HG03025 (cell line): ENCODE data around the gene AKAP13.

ENCODE experiments used
- ATAC-seq: cut with Tn5 transposase; IDR thresholded peaks from one replicate; pipeline ENCODE4 v1.9.1; 2021; ENCODE audit warnings: mild to moderate bottlenecking, moderate library complexity; ENCODE audit not compliant: unreplicated experiment, low FRiP score

AKAP13 gene

DNA sequence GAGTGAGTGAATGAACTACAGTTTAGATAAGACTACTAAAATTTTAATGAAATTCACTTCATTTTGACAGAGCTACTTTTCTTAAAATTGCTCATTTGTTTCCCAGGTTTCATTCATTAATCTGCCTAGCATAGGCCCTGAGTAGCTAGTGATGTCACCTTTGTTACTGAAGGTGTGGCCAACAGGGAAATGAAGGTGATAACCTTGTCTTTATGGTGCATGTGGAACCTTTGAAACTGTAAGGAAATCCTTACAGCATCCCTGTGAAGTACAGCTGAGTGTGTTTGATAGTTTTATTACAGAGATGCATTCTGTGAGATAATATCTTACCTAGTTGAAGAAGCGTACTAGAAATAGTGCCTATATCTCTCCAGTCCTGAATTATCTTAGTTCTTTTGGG is 112.9 kb downstream of the AKAP13 start:
- ATAC-seq = no peak

GRCh38 chr15:85494048-85494777 is 113.8 kb downstream of the AKAP13 start:
- no peak for ATAC-seq

DNA sequence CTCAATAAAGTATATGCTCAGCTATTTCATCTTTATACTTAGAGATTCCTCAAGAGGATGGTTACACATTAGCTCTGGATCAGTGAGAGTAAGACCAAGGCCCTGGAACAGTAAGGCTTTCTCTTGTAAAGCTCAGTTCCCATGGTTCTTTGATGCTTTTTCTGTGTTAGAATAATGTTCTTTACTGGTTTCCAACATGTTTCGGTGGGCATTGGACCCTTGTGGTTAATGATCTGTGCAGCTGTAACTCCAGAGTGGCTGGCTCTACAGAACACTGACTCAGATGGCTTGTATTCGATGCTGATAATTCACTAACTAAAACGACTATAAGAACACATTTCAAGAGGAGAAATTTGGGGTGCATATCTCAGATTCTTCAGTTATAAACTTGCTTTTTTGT is 114.7 kb downstream of the AKAP13 start:
- no peak for ATAC-seq

DNA sequence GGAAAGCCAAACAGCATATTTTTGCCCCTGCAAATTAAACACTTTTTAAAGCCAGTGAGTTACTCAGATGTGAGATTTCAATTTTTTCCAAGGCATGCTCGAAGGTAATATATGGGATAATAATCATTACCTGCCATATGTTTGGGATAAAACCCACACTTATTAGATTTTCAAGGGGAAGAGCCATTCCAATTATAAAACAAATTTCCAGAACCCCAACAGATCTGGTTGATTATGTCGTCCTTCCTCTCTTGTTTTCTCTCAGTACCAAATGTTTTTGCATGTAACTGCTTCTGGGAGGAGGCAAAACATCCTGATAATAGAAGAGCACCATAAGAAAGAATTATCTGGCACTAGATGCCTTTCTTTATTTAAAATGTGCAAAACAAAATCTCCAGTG is 115.1 kb downstream of the AKAP13 start:
- ATAC-seq = no peak

DNA sequence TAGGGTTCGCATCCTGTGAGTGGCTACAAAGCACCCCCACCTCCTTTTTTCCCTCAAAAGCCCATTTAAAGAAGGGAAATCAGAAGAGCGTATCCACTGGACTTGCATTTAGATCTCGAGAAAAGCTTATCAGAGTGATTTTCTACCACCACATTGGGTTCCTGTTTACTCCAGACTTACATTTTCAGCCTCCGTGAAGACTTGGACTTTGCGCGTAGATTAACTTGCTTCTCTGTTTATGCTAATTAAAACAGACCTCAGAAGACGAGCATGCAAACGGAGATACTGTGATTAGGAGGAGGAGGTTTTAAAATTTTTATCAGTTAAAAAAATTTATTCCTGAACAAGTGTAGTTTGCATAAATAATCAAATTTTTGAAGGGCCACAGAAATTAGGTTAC is 115.7 kb downstream of the AKAP13 start:
- no peak for ATAC-seq

DNA sequence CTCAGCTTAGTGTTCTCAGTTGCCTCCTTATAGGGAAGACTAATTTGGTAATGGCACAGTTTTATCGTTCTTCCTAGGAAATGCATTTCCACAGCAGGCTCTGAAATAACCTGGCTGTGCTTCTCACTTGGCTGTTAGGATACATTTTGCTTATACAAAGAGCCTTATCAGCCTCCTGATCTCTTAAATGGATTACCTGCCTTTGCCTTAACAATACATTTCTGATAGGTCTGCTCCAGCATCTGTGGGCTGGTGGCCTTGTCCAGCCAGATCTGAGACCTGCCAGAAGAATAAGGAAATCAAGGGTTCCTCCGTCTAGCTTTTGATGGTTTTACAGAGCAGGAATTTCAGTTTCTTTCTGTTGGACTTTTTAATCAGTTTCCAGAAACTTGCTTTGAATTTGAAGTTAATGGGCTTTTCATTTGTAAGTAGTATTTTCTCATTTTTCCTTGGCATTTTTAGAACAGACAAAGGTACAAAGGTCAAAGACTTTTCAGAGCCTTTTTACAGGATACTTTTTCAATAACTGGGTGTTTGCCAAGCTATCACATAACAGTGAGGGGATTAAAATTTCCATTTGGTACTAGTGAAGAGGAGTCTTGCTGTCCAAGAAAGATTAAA is 116.3 kb downstream of the AKAP13 start:
- ATAC-seq = no peak

- ATAC-seq = no peak
Measured at GRCh38 chr15:85497172-85497569, 116.8 kb downstream of the AKAP13 start.

DNA sequence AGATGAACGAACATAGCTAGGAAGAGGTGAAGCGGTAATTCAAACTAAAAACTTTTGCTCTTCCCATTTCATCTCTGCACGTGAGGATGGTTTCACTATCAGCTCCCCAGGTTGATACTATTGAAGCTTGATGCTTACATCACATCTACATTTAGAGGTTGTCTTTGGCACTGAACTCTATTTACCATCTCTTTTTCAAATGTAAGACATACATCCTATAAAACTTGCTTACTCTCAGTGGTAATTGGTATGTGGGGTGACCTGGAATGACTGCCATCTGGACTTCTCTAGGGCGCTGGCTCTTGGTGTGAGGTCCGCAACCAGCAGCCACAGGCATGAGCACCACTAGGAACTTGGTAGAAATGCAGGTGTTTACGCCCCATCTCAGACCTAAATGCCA is 118.1 kb downstream of the AKAP13 start:
- ATAC-seq = no peak

GRCh38 chr15:85499371-85499887 is 119.0 kb downstream of the AKAP13 start:
- no peak for ATAC-seq

DNA sequence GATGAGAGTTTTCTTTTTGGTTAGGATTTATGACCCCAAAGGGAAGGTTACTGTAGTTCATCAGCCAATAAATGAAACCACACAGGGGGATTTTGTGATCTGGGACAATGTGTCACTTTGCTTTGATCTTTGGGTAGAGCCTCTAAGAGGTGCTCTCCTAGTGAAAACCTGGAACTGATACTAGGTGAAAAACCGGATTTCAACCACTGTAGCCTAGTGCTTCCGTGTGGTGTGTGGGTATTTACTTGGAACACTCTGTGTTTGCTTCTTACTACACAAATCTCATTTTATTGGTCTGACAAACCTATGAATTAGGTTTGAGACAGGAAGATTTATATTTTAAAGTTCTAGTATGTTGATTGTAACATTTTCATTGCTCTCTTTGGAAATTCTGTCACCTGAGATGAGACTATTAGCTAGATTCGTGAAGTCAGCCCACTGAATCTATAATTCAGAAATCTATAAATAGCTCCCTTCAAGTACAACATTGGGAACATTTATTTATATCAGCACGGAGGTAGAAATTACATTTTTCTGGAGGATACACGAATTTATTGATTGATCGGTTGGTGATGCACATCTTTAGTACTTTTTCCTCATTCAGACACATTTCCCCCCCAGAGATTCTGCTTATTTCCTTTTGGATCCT is 119.8 kb downstream of the AKAP13 start:
- no peak for ATAC-seq

- no peak for ATAC-seq
Measured at GRCh38 chr15:85500729-85501128, 120.3 kb downstream of the AKAP13 start.

- ATAC-seq = no peak
Measured at GRCh38 chr15:85501574-85501973, 121.2 kb downstream of the AKAP13 start.

DNA sequence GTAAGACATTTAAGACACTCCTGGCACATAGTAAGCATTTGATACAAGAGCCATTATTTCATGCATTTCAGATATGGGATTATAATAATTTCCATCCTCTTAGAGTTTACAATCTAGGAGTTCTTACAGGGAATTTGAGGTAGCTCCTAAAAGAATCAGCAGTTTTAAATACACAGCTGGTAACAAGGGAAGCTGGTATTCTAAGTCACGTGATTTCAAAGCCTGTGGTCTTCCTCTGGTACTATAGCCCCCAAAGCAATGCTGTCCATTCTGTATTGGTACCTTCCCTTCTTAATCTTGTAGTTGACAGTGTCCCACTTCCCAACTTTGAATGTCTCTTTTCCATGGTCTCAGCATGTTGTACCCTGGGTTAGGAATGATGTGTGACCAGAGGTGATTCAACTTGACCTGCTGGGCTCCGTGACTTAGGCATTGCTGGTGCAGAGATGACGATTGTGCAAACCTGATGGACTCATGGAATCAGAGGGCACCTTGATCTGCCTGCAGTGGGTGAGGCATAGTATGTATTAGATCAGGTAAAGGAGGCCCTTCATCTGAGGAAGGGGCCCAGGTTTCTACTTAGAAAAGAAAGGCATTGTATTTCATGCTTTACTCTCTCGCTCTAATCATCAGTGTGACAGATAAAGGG is 122.9 kb downstream of the AKAP13 start:
- ATAC-seq = no peak

DNA sequence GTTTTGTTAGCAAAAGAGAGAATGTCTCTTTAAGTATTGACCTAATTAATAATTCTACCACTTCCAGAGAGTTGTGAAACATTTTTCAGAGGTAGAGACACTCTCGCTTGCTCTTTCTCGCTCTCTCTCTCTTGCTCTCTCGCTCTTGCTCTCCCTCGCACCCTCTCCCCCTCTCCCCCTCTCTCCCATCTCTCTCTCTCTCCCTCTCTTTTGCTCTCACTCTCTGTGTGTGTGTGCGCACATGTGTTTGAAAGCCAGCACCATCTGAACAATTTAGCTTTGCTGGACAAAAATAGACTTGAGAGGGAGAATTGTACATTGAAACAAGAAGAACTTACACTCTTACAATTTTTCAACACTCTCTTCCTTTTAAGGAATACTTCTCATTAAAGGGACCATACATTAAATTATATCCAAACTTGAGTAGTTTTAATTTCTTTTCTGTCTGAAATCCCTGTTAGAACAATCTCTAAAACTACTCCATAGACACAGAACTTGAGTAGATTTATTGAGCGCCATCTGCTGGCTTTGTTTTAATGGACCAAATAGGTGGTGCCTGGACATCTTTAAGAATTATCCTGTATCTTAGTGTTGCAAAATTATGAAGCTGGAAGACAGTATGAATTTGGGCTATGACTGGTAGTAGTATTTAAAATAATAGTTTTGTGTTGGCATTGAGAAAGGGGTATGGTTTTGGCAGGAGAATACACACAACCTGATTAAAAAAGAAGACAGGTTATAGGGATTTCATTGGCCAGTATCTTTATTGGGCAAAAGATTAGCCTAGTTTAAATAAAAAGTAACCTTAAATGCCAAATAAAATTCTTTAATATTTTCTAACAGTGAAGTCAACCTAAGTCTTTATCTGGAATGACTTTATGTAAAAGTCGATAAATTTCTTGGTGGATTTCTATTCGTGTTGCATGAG is 124.6 kb downstream of the AKAP13 start:
- no peak for ATAC-seq

- no peak for ATAC-seq
Measured at GRCh38 chr15:85507114-85507513, 126.7 kb downstream of the AKAP13 start.

- ATAC-seq = no peak
Measured at GRCh38 chr15:85509973-85510372, 129.6 kb downstream of the AKAP13 start.

GRCh38 chr15:85514413-85514812 is 134.0 kb downstream of the AKAP13 start:
- no peak for ATAC-seq

DNA sequence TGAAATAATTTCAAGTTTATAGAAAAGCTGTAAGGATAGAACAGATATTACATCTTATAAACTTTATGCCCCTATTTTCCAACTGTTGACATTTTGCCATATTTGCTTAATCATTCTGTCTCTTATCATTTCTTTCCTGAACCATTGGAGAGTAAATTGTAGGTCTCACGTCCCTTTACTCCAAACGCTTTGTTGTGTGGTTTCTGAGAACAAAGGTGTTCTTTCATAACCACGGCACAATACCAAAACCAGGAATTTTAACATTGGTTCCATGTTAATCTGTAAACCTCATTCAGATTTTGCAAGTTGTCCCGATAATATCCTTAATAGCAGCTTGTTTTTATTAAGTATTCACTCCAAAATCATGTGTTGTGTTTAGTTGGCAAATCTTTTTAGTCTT is 134.8 kb downstream of the AKAP13 start:
- ATAC-seq = no peak

GRCh38 chr15:85517086-85517485 is 136.7 kb downstream of the AKAP13 start:
- ATAC-seq = no peak
